GM12878 (cell line): ENCODE results near the gene RDH12. TPM values are rescaled to one million over a fixed set of nuclear protein-coding genes. Genes with fewer than 3 reads are reported as not detected.

Experiments
- ATAC-seq: fragments of 200-7000 bp; cut with Tn5 transposase; 3 replicates; pipeline ENCODE4 v1.9.1; 2020; ENCODE audit warnings: mild to moderate bottlenecking, moderate library complexity
- BruUV-seq: library from RNA; stranded (reverse); fragments of 400-500 nt; replicated peaks from 2 replicates; lab custom pipeline; 2021; lab: Mats Ljungman, UMichigan
- CTCF ChIA-PET: fragments of 300-600 bp; sonication (Branson Sonifier 250); formaldehyde crosslinking; extraction: SDS; loops from one replicate; lab custom pipeline; 2021; ENCODE audit warnings: inconsistent platforms; lab: Yijun Ruan, JAX
- POLR2A ChIA-PET: fragments of 350-600 bp; formaldehyde crosslinking; extraction: SDS; loops from one replicate; lab custom pipeline; 2021; ENCODE audit warnings: inconsistent platforms; lab: Charles Lee
- RAD21 ChIA-PET: fragments of 300-600 bp; sonication (Branson Sonifier 250); formaldehyde crosslinking; loops from one replicate; lab custom pipeline; 2023; ENCODE audit warnings: antibody characterized with exemption; ENCODE audit not compliant: unreplicated experiment; lab: Charles Lee
- SMC1A ChIA-PET: fragments of 300-600 bp; sonication (Branson Sonifier 250); formaldehyde crosslinking; loops from one replicate; lab custom pipeline; 2023; ENCODE audit not compliant: unreplicated experiment, uncharacterized antibody; lab: Charles Lee
- DNase-seq: peaks from one replicate; pipeline ENCODE4 v3.0.0-alpha.2; 2011; ENCODE audit warnings: low read depth, low spot score
- FAIRE-seq: peaks from 3 replicates; lab custom pipeline; 2011; peaks lifted over from hg19 to GRCh38; lab: Jason Lieb, UNC
- H2AFZ ChIP-seq: 2 replicates; pipeline ENCODE4 v1.6.0; 2011; ENCODE audit warnings: low read depth, low read length, control low read depth; ENCODE audit not compliant: control insufficient read depth
- H3K27ac ChIP-seq: 2 replicates; pipeline ENCODE4 v1.5.1; 2011; ENCODE audit warnings: control low read depth; ENCODE audit not compliant: control insufficient read depth, insufficient read depth
- H3K27me3 ChIP-seq, 2 experiments: replicated peaks in 1 of 2; 2 replicates each; pipeline versions ENCODE4 v1.6.0 to v1.6.1; 2011; ENCODE audit warnings: low read length in 1 of 2; ENCODE audit not compliant: control insufficient read depth in 2 of 2, insufficient read depth in 2 of 2
- H3K36me3 ChIP-seq, 2 experiments: 2 replicates each; pipeline ENCODE4 v1.5.1; 2011; ENCODE audit warnings: low read length in 1 of 2; ENCODE audit not compliant: control insufficient read depth in 2 of 2, insufficient read depth in 2 of 2
- H3K4me1 ChIP-seq: 2 replicates; pipeline ENCODE4 v1.6.1; 2011; ENCODE audit warnings: mild to moderate bottlenecking, low read length, moderate library complexity, mixed read lengths; ENCODE audit not compliant: control insufficient read depth, insufficient read depth
- H3K4me2 ChIP-seq: 2 replicates; pipeline ENCODE4 v1.6.0; 2011; ENCODE audit warnings: control low read depth; ENCODE audit not compliant: control insufficient read depth, insufficient read depth
- H3K4me3 ChIP-seq: fragments of 200-600 bp; sonication (generic); 2 replicates; pipeline ENCODE4 v1.5.1; 2016
- H3K79me2 ChIP-seq: 2 replicates; pipeline ENCODE4 v1.6.0; 2011; ENCODE audit warnings: low read length; ENCODE audit not compliant: control insufficient read depth, insufficient read depth
- H3K9ac ChIP-seq: 2 replicates; pipeline ENCODE4 v1.8.0; 2011; ENCODE audit warnings: low read length, control low read depth, mixed read lengths; ENCODE audit not compliant: control insufficient read depth, insufficient read depth
- H3K9me3 ChIP-seq: replicated peaks from 3 replicates; pipeline ENCODE4 v1.5.1; 2011; ENCODE audit warnings: mild to moderate bottlenecking, low read length; ENCODE audit not compliant: control insufficient read depth, insufficient read depth
- H4K20me1 ChIP-seq: 2 replicates; pipeline ENCODE4 v1.6.0; 2011; ENCODE audit not compliant: control insufficient read depth, insufficient read depth
- E2F4 ChIP-seq: IDR thresholded peaks from 2 replicates; pipeline ENCODE4 v1.6.1; 2012; ENCODE audit warnings: low read depth, low read length, improper control_type of control experiment
- FOXM1 ChIP-seq: IDR thresholded peaks from 2 replicates; pipeline ENCODE4 v1.6.1; 2012; ENCODE audit warnings: low read depth, mild to moderate bottlenecking, inconsistent platforms, low read length, moderate library complexity
- HDAC2 ChIP-seq: fragments of 200-600 bp; sonication (generic); IDR thresholded peaks from 2 replicates; pipeline ENCODE4 v1.6.1; 2017
- IRF4 ChIP-seq: IDR thresholded peaks from 2 replicates; pipeline ENCODE4 v1.6.1; 2011; ENCODE audit warnings: low read depth, low read length
- KLF5 ChIP-seq: fragments of 450-650 bp; IDR thresholded peaks from 2 replicates; pipeline ENCODE4 v1.6.1; 2014; ENCODE audit warnings: mild to moderate bottlenecking; ENCODE audit not compliant: partially characterized antibody
- NFXL1 ChIP-seq: fragments of 450-650 bp; IDR thresholded peaks from 2 replicates; pipeline ENCODE4 v1.6.1; 2017; ENCODE audit warnings: antibody characterized with exemption, mild to moderate bottlenecking, borderline replicate concordance
- NKRF ChIP-seq: fragments of 450-650 bp; conservative IDR thresholded peaks from 2 replicates; pipeline ENCODE4 v1.6.1; 2017; ENCODE audit warnings: mild to moderate bottlenecking, moderate library complexity
- RAD51 ChIP-seq: fragments of 450-650 bp; IDR thresholded peaks from 2 replicates; pipeline ENCODE4 v1.6.1; 2016; ENCODE audit warnings: moderate library complexity, mild to moderate bottlenecking, inconsistent platforms
- SIX5 ChIP-seq: IDR thresholded peaks from 2 replicates; pipeline ENCODE4 v1.6.1; 2011; ENCODE audit warnings: mild to moderate bottlenecking, low read depth, low read length, moderate library complexity; ENCODE audit not compliant: severe bottlenecking
- SPI1 ChIP-seq: IDR thresholded peaks from 2 replicates; pipeline ENCODE4 v1.6.1; 2011; ENCODE audit warnings: low read depth, mild to moderate bottlenecking, low read length, moderate library complexity, borderline replicate concordance; ENCODE audit not compliant: insufficient read depth
- SRF ChIP-seq, 2 experiments: IDR thresholded peaks; 2 replicates each; pipeline ENCODE4 v1.6.1; 2011; ENCODE audit warnings: low read depth in 2 of 2, low read length in 2 of 2, mild to moderate bottlenecking in 1 of 2, moderate library complexity in 1 of 2
- SUPT20H ChIP-seq: IDR thresholded peaks from 2 replicates; pipeline ENCODE4 v1.6.1; 2011; ENCODE audit warnings: low read depth, mild to moderate bottlenecking, low read length, moderate library complexity, borderline replicate concordance; ENCODE audit not compliant: control insufficient read depth
- ZNF384 ChIP-seq: IDR thresholded peaks from 2 replicates; pipeline ENCODE4 v1.6.1; 2012; ENCODE audit warnings: low read depth, mild to moderate bottlenecking, low read length, improper control_type of control experiment, borderline replicate concordance
- WGBS: methylation state at CpG from one replicate; pipeline ENCODE4 v1.1.6; 2016; ENCODE audit warnings: low lambda C conversion rate; ENCODE audit not compliant: insufficient replicate concordance, insufficient coverage; ENCODE audit errors: missing lambda C conversion rate; 5-methylcytosine and 5-hydroxymethylcytosine counted together
- in situ Hi-C: fragments of 300-500 bp; cut with MboI; formaldehyde crosslinking; loops from 9 replicates; pipeline ENCODE4 v1.14.3; 2018; ENCODE audit warnings: mixed read lengths
- intact Hi-C: fragments of 100-400 bp; cut with micrococcal nuclease; formaldehyde crosslinking; loops from one replicate; pipeline ENCODE4 v1.14.2; 2022; ENCODE audit not compliant: unreplicated experiment
- polyA plus RNA-seq, 11 experiments: library from polyadenylated mRNA; depleted of rRNA in 4 of 11; unstranded in 6 of 11; stranded (reverse) in 5 of 11; fragments of >200 nt; fragmentation: Nextera tagmentation in 4 of 11; fragmentation: Illumina TruSeq in 1 of 11; extraction: Ambion mirVana in 4 of 11; extraction: Trizol in 1 of 11; gene quantifications; 1 replicate in 1 of 11; 2 replicates in 10 of 11; pipeline versions ENCODE4 v1.2.1 to v1.2.3, GENCODE V29; 2011 to 2016; ENCODE audit warnings: inconsistent platforms in 2 of 11, missing spikeins in 2 of 11, low read depth in 1 of 11
- total RNA-seq, 4 experiments: library from RNA; depleted of rRNA in 3 of 4; stranded (reverse); fragments of >200 nt in 3 of 4; fragmentation: Illumina TruSeq in 1 of 4; extraction: Trizol in 1 of 4; gene quantifications; 2 replicates each; pipeline versions ENCODE4 v1.2.1 to v1.2.3, GENCODE V29; 2013 to 2021

The RDH12 gene
- total and polyA plus RNA-seq, 10 of the 15 experiments (the other 5 are each of a cell fraction or from before 2014, with no cell fraction given) = not detected

- no peak for TF ChIP-seq E2F4
Measured at GRCh38 chr14:67734675-67735074, 33.0 kb downstream of the RDH12 start (continued).

- no peaks in the 10 kb centered on the region for H3K9me3 ChIP-seq
- BruUV-seq = no TSS peak
- H3K27ac ChIP-seq = no peak overlapping the region
- no peak for FAIRE-seq
- intact Hi-C loops = no loop called here
- H3K4me3 ChIP-seq = no peak overlapping the region
- H3K79me2 ChIP-seq = no peaks in the 10 kb centered on the region
- WGBS = 80% methylated on average over 10 of the region's 10 CpGs
- no peaks in the 10 kb centered on the region for H3K36me3 ChIP-seq
- no peak overlapping the region for H2AFZ ChIP-seq
- H3K27me3 ChIP-seq = no peaks in the 10 kb centered on the region
- in situ Hi-C loops = no loop called here
- TF ChIP-seq NFXL1 (no peak), IRF4 (no peak), HDAC2 (no peak), FOXM1 (no peak), SIX5 (no peak), KLF5 (no peak), RAD51 (no peak), SRF (IDR thresholded peaks at IDR 0.05; ENCODE audit: low read depth in 2 of 2, low read length in 2 of 2) (no peak), NKRF (no peak), SPI1 (no peak), ZNF384 (no peak), SUPT20H (no peak)
- TF ChIP-seq, all 136 proteins: peak for 0
- ChIA-PET RAD21 (no interaction called here), SMC1A (no interaction called here), POLR2A (no interaction called here), CTCF (interaction anchor here (1.6 kb wide), 1 partner anchor 31 kb away, joined by 5 read pairs; no protein-coding TSS in a partner anchor)
- H3K4me2 ChIP-seq = no peak overlapping the region
- no peaks in the 10 kb centered on the region for H3K4me1 ChIP-seq
- ATAC-seq (no peak), DNase-seq (no peak)
- H3K9ac ChIP-seq = no peak overlapping the region
- H4K20me1 ChIP-seq = no peaks in the 10 kb centered on the region
Measured at GRCh38 chr14:67735336-67736147, 33.9 kb downstream of the RDH12 start.
